Keratinocyte (primary cell): Measurements from ENCODE around the gene OLFML2A. TPM values are rescaled to one million over a fixed set of nuclear protein-coding genes. Genes with fewer than 3 reads are reported as not detected.

Experiments
- DNase-seq: peaks from one replicate; pipeline ENCODE4 v3.0.0-alpha.2; 2011; ENCODE audit warnings: low read depth, missing footprints, low spot score
- FAIRE-seq: peaks from 2 replicates; lab custom pipeline; 2011; peaks lifted over from hg19 to GRCh38; lab: Jason Lieb, UNC
- H2AFZ ChIP-seq: 2 replicates; pipeline ENCODE4 v1.6.0; 2012; ENCODE audit warnings: low read length, control low read depth, inconsistent platforms; ENCODE audit not compliant: control insufficient read depth
- H3K27ac ChIP-seq: 2 replicates; pipeline ENCODE4 v1.5.1; 2011; ENCODE audit warnings: low read length; ENCODE audit not compliant: control insufficient read depth, insufficient read depth
- H3K27me3 ChIP-seq: 3 replicates; pipeline ENCODE4 v1.6.0; 2011; ENCODE audit warnings: low read length; ENCODE audit not compliant: control insufficient read depth, insufficient read depth; ENCODE audit errors: extremely low read depth
- H3K36me3 ChIP-seq, 2 experiments: 2 replicates in 1 of 2; 3 replicates in 1 of 2; pipeline ENCODE4 v1.5.1; 2011; ENCODE audit warnings: low read length in 2 of 2, mild to moderate bottlenecking in 1 of 2; ENCODE audit not compliant: control insufficient read depth in 2 of 2, insufficient read depth in 2 of 2; ENCODE audit errors: extremely low read depth in 1 of 2
- H3K4me1 ChIP-seq: 3 replicates; pipeline ENCODE4 v1.5.1; 2011; ENCODE audit warnings: low read length; ENCODE audit not compliant: control insufficient read depth, insufficient read depth; ENCODE audit errors: extremely low read depth
- H3K4me2 ChIP-seq: 3 replicates; pipeline ENCODE4 v1.6.0; 2011; ENCODE audit warnings: low read depth, low read length; ENCODE audit not compliant: control insufficient read depth, insufficient read depth; ENCODE audit errors: extremely low read depth
- H3K4me3 ChIP-seq, 3 experiments: fragments of 200-600 bp in 1 of 3; sonication (generic) in 1 of 3; 2 replicates in 2 of 3; 3 replicates in 1 of 3; pipeline ENCODE4 v1.5.1; 2011 to 2016; ENCODE audit warnings: low read length in 3 of 3, mild to moderate bottlenecking in 3 of 3, control low read depth in 2 of 3, inconsistent platforms in 1 of 3, low read depth in 1 of 3, mixed read lengths in 1 of 3, mixed run types in 1 of 3, moderate library complexity in 1 of 3; ENCODE audit not compliant: control insufficient read depth in 2 of 3, insufficient read depth in 2 of 3; ENCODE audit errors: extremely low read depth in 1 of 3
- H3K79me2 ChIP-seq: 2 replicates; pipeline ENCODE4 v1.6.0; 2012; ENCODE audit warnings: low read length; ENCODE audit not compliant: control insufficient read depth, insufficient read depth
- H3K9ac ChIP-seq: 3 replicates; pipeline ENCODE4 v1.6.0; 2011; ENCODE audit warnings: low read length; ENCODE audit not compliant: control insufficient read depth, insufficient read depth; ENCODE audit errors: extremely low read depth
- H3K9me1 ChIP-seq: 3 replicates; pipeline ENCODE4 v1.6.0; 2011; ENCODE audit warnings: low read length; ENCODE audit not compliant: control insufficient read depth, insufficient read depth; ENCODE audit errors: extremely low read depth
- H3K9me3 ChIP-seq: 2 replicates; pipeline ENCODE4 v1.5.1; 2012; ENCODE audit warnings: low read depth, low read length; ENCODE audit not compliant: control insufficient read depth
- H4K20me1 ChIP-seq: 3 replicates; pipeline ENCODE4 v1.6.0; 2011; ENCODE audit warnings: low read length; ENCODE audit not compliant: control insufficient read depth, insufficient read depth; ENCODE audit errors: extremely low read depth
- EZH2 ChIP-seq: IDR thresholded peaks from one replicate; pipeline ENCODE4 v1.6.1; 2012; ENCODE audit warnings: inconsistent platforms, mild to moderate bottlenecking, low read length, moderate library complexity
- dilution Hi-C: fragments of 300-500 bp; cut with MboI; formaldehyde crosslinking; loops from one replicate; pipeline ENCODE4 v1.7.0; 2020; ENCODE audit warnings: low sequenced_read_pairs; ENCODE audit not compliant: extremely low pct_ligation_motif_present
- polyA plus RNA-seq, 5 experiments: library from polyadenylated mRNA; depleted of rRNA in 3 of 5; stranded (reverse) in 3 of 5; stranded (forward) in 1 of 5; unstranded in 1 of 5; fragments of >200 nt; gene quantifications; 1 replicate in 1 of 5; 2 replicates in 3 of 5; 3 replicates in 1 of 5; pipeline versions ENCODE4 v1.2.1 to v1.2.3, GENCODE V29; 2011 to 2012; ENCODE audit warnings: missing spikeins in 2 of 5, low read depth in 1 of 5, low replicate concordance in 1 of 5
- TF ChIP-seq, protein P1 (sequence below), 3 experiments: IDR thresholded peaks in 1 of 3; conservative IDR thresholded peaks in 1 of 3; optimal IDR thresholded peaks in 1 of 3; 2 replicates in 2 of 3; 3 replicates in 1 of 3; pipeline versions ENCODE3 to v1.5.1; 2011; ENCODE audit warnings: low read length in 3 of 3, mild to moderate bottlenecking in 3 of 3, moderate library complexity in 2 of 3, control low read depth in 1 of 3, inconsistent platforms in 1 of 3; ENCODE audit not compliant: insufficient read depth in 2 of 3; ENCODE audit errors: extremely low read depth in 1 of 3

OLFML2A gene
- polyA plus RNA-seq, 1 donor (not counting 4 experiments of a cell fraction or from before 2014, with no cell fraction given) = 1.1 TPM

DNA sequence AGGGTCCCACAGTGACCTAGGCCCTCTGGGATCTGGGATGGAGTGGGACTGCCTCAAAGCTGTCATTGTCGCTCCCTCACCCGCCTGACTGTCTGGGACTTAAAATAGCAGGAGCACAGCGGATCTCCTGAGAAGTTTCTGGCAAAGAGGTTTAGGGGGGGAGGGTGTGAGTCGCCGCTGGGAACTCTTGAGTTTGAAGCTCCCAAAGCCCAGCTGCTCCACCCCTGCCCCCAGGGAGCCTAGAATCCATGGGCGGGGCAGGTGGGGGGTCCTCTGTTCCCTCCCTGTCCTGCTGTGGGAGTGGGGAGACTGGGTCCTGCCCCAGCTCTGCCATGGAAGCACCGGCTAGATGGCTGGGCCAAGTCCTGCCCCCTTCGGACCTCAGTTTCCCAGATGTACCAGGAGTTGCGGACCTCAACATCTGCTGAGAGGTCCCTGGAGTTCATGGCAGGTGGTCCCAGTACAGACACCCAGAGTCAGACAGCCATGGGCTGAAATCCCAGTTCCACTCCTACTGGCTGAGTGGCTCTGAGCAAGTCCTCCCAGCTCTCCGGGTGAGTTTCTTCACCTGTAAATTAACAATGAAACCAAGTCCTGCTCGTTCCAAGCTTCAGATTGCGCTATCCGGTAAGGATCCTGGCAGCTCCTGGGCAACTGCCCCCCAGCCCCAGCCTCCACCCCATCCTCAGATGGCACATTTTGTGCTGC is 75.3 kb downstream of the OLFML2A start:
- dilution Hi-C loops = no loop called here
- TF ChIP-seq, protein P1, sequence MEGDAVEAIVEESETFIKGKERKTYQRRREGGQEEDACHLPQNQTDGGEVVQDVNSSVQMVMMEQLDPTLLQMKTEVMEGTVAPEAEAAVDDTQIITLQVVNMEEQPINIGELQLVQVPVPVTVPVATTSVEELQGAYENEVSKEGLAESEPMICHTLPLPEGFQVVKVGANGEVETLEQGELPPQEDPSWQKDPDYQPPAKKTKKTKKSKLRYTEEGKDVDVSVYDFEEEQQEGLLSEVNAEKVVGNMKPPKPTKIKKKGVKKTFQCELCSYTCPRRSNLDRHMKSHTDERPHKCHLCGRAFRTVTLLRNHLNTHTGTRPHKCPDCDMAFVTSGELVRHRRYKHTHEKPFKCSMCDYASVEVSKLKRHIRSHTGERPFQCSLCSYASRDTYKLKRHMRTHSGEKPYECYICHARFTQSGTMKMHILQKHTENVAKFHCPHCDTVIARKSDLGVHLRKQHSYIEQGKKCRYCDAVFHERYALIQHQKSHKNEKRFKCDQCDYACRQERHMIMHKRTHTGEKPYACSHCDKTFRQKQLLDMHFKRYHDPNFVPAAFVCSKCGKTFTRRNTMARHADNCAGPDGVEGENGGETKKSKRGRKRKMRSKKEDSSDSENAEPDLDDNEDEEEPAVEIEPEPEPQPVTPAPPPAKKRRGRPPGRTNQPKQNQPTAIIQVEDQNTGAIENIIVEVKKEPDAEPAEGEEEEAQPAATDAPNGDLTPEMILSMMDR (optimal IDR thresholded peaks at IDR 0.05 in 1 of 3, IDR thresholded peaks at IDR 0.05 in 1 of 3, conservative IDR thresholded peaks at IDR 0.05 in 1 of 3; ENCODE audit: extremely low read depth in 1 of 3, insufficient read depth in 2 of 3, low read length in 3 of 3) = no peak
- TF ChIP-seq EZH2 = no peak

DNA sequence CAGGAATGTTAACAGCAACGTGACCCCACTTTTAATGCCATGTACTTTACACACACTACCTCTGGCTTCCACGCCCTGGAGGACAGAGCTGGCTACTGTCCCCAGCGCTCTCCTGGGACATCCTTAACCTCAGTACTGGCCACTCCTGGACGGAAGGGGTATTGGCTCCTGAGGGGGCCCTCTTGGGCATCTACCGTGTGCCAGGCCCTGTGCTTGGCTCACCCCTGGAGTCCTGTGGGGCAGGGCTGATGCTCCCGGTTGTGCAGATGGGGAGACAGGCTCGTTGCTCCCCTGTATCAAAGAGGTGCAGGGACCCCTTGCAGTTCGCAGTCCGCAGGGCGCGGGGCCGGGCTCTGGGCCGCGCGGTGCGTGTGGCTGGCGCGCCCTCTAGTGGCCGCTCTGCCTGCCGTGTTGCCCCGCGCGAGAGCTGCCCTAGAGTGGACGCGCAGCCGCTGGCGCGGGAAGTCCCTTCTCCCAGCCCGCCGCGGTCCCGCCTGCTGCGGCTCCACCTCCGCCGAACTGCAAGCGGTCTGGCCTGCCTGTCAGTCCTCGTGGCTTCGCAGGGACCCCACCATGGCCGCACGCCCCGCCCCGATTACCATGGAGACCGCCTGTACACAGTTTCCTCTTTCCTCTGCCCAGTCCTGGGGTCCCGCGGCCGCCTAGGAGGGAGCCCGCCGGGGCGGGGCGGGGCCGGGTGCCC is 76.0 kb downstream of the OLFML2A start, which contains the start of gene WDR38:
WDR38 (plus strand) TSS at position 632 of the 703 bp plus-strand sequence. CDS start 72 bp downstream, outside the sequence.
- peaks cover 25% of the 10 kb centered on the region for H4K20me1 ChIP-seq
- no peaks in the 10 kb centered on the region for H3K9me3 ChIP-seq
- H2AFZ ChIP-seq = peak within 1 kb of the TSS; percentile 73
- peak within 1 kb of the TSS; percentile 31 to 52 (median 49) for H3K4me3 ChIP-seq
- no peak within 1 kb of the TSS for H3K27ac ChIP-seq
- peaks cover 10% of the 10 kb centered on the region for H3K4me1 ChIP-seq
- DNase-seq (no peak), FAIRE-seq (no peak)
- H3K27me3 ChIP-seq = no peaks in the 10 kb centered on the region
- H3K79me2 ChIP-seq = peaks cover under 1% of the 10 kb centered on the region
- peak within 1 kb of the TSS; percentile 76 for H3K4me2 ChIP-seq
- dilution Hi-C loops = no loop called here
- no peaks in the 10 kb centered on the region for H3K9me1 ChIP-seq
- H3K9ac ChIP-seq = peak within 1 kb of the TSS; percentile 61
- TF ChIP-seq, protein P1 (optimal IDR thresholded peaks at IDR 0.05 in 1 of 3, IDR thresholded peaks at IDR 0.05 in 1 of 3, conservative IDR thresholded peaks at IDR 0.05 in 1 of 3; ENCODE audit: extremely low read depth in 1 of 3, insufficient read depth in 2 of 3, low read length in 3 of 3) = peak in 2 of 3 experiments; percentile 83 to 90
- TF ChIP-seq EZH2 = no peak
- peaks cover 11 to 14% of the 10 kb centered on the region in 2 experiments for H3K36me3 ChIP-seq

More for the DNA sequence above, 75.3 kb downstream of the OLFML2A start:
- Histone ChIP-seq H4K20me1 (peaks cover 20% of the 10 kb centered on the region), H3K36me3 (peaks cover 7 to 8% of the 10 kb centered on the region in 2 experiments), H3K9me3 (no peaks in the 10 kb centered on the region), H3K27ac (no peak overlapping the region), H3K9ac (peak overlapping the region; percentile 61), H3K27me3 (no peaks in the 10 kb centered on the region), H3K4me3 (no peak overlapping the region), H3K4me2 (peak overlapping the region; percentile 76), H2AFZ (peak overlapping the region; percentile 73), H3K9me1 (no peaks in the 10 kb centered on the region), H3K4me1 (peaks cover 10% of the 10 kb centered on the region), H3K79me2 (no peaks in the 10 kb centered on the region)
- FAIRE-seq = no peak
- DNase-seq = no peak
